HepG2 (cell line): Measurements from ENCODE around the gene HNRNPA1L2. TPM values are rescaled to one million over a fixed set of nuclear protein-coding genes. Genes with fewer than 3 reads are reported as not detected.

ENCODE experiments used
- CC2D1A ChIP-seq: sonication (generic); formaldehyde crosslinking; IDR thresholded peaks from 2 replicates; pipeline ENCODE4 v1.8.1; 2023; ENCODE audit warnings: mild to moderate bottlenecking, missing genetic modification reagents
- HNRNPK ChIP-seq: fragments of 200-400 bp; formaldehyde crosslinking; IDR thresholded peaks from 2 replicates; pipeline ENCODE4 v1.6.1; 2018; ENCODE audit warnings: low read length, low read depth, moderate library complexity, mild to moderate bottlenecking; ENCODE audit not compliant: poor library complexity, severe bottlenecking
- LBX2 ChIP-seq: sonication (generic); formaldehyde crosslinking; IDR thresholded peaks from 2 replicates; pipeline ENCODE4 v1.5.0; 2020; ENCODE audit warnings: missing genetic modification reagents, mild to moderate bottlenecking, borderline replicate concordance
- MIER2 ChIP-seq: IDR thresholded peaks from 2 replicates; pipeline ENCODE4 v1.6.1; 2016; ENCODE audit warnings: missing biosample characterization, missing genetic modification reagents
- SUZ12 ChIP-seq: fragments of 150-350 bp; IDR thresholded peaks from 2 replicates; pipeline ENCODE4 v1.6.1; 2014; ENCODE audit warnings: low read depth, low read length
- TFE3 ChIP-seq: IDR thresholded peaks from 2 replicates; pipeline ENCODE4 v1.6.1; 2016
- TRIM24 ChIP-seq: sonication (generic); formaldehyde crosslinking; IDR thresholded peaks from 2 replicates; pipeline ENCODE4 v1.8.0; 2022; ENCODE audit warnings: mild to moderate bottlenecking, missing genetic modification reagents
- U2AF2 ChIP-seq: fragments of 200-400 bp; formaldehyde crosslinking; IDR thresholded peaks from 2 replicates; pipeline ENCODE4 v1.6.1; 2017; ENCODE audit warnings: low read depth, mild to moderate bottlenecking, low read length
- ZFP1 ChIP-seq: IDR thresholded peaks from 2 replicates; pipeline ENCODE4 v1.6.1; 2016
- ZNF205 ChIP-seq: IDR thresholded peaks from 2 replicates; pipeline ENCODE4 v1.6.1; 2018; ENCODE audit warnings: missing biosample characterization, missing genetic modification reagents
- ZNF296 ChIP-seq: sonication (generic); formaldehyde crosslinking; conservative IDR thresholded peaks from 2 replicates; pipeline ENCODE4 v1.5.0; 2020; ENCODE audit warnings: mild to moderate bottlenecking, missing genetic modification reagents
- ZNF430 ChIP-seq: sonication (generic); formaldehyde crosslinking; IDR thresholded peaks from 2 replicates; pipeline ENCODE4 v1.9.0; 2021; ENCODE audit warnings: mild to moderate bottlenecking, missing genetic modification reagents
- ZNF644 ChIP-seq: IDR thresholded peaks from 2 replicates; pipeline ENCODE4 v1.6.1; 2016; ENCODE audit warnings: low read depth
- ZSCAN20 ChIP-seq: sonication (generic); formaldehyde crosslinking; IDR thresholded peaks from 2 replicates; pipeline ENCODE4 v1.4.0; 2020; ENCODE audit warnings: missing genetic modification reagents, mild to moderate bottlenecking, borderline replicate concordance
- polyA plus RNA-seq, 8 experiments: library from polyadenylated mRNA; depleted of rRNA in 3 of 8; stranded (reverse) in 7 of 8; unstranded in 1 of 8; fragments of >200 nt; fragmentation: Illumina TruSeq in 4 of 8; extraction: Trizol in 4 of 8; gene quantifications; 2 replicates each; pipeline versions ENCODE4 v1.2.1 to v1.2.3, GENCODE V29; 2011 to 2016; ENCODE audit warnings: low read depth in 4 of 8, missing spikeins in 1 of 8, mixed read lengths in 1 of 8; ENCODE audit not compliant: insufficient read depth in 1 of 8
- total RNA-seq, 5 experiments: library from RNA; depleted of rRNA; stranded (reverse); fragments of >200 nt; fragmentation: Illumina TruSeq; extraction: Trizol; gene quantifications; 2 replicates each; pipeline ENCODE4 v1.2.3, GENCODE V29; 2016; ENCODE audit warnings: low read depth in 1 of 5
- TF ChIP-seq, protein P1 (sequence below): sonication (generic); formaldehyde crosslinking; IDR thresholded peaks from 2 replicates; pipeline ENCODE4 v1.5.0; 2020; ENCODE audit warnings: mild to moderate bottlenecking, low read depth, missing genetic modification reagents, borderline replicate concordance
- TF ChIP-seq, protein P2 (sequence below): sonication (generic); formaldehyde crosslinking; IDR thresholded peaks from 2 replicates; pipeline ENCODE4 v1.4.0; 2020; ENCODE audit warnings: mild to moderate bottlenecking, missing genetic modification reagents
- TF ChIP-seq, protein P3 (sequence below): sonication (generic); formaldehyde crosslinking; IDR thresholded peaks from 2 replicates; pipeline ENCODE4 v1.4.0; 2020; ENCODE audit warnings: missing genetic modification reagents
- TF ChIP-seq, protein P4 (sequence below): sonication (generic); formaldehyde crosslinking; IDR thresholded peaks from 2 replicates; pipeline ENCODE4 v1.5.0; 2020; ENCODE audit warnings: missing genetic modification reagents
- TF ChIP-seq, protein P5 (sequence below): sonication (generic); formaldehyde crosslinking; IDR thresholded peaks from 2 replicates; pipeline ENCODE4 v1.9.0; 2022; ENCODE audit warnings: missing genetic modification reagents, mild to moderate bottlenecking, borderline replicate concordance

HNRNPA1L2 gene
- total and polyA plus RNA-seq, 2 of the 13 experiments (the other 11 are each of a cell fraction or from before 2014, with no cell fraction given) = 3.6 to 7.1 TPM

- TF ChIP-seq, protein P1, sequence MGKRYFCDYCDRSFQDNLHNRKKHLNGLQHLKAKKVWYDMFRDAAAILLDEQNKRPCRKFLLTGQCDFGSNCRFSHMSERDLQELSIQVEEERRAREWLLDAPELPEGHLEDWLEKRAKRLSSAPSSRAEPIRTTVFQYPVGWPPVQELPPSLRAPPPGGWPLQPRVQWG = no peak
- TF ChIP-seq TFE3 (CRISPR knock-in tag) = no peak; the same call in none of the 2 replicates
- TF ChIP-seq ZNF205 (CRISPR knock-in tag) = peak; percentile 52; the same call in 1 of the 2 replicates
- TF ChIP-seq ZSCAN20 (CRISPR knock-in tag) = no peak
- TF ChIP-seq, protein P2, sequence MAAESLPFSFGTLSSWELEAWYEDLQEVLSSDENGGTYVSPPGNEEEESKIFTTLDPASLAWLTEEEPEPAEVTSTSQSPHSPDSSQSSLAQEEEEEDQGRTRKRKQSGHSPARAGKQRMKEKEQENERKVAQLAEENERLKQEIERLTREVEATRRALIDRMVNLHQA (CRISPR knock-in tag) = no peak
- no peak; the same call in 1 of the 2 replicates for TF ChIP-seq ZFP1 (CRISPR knock-in tag)
- TF ChIP-seq U2AF2 = no peak
- TF ChIP-seq, protein P3, sequence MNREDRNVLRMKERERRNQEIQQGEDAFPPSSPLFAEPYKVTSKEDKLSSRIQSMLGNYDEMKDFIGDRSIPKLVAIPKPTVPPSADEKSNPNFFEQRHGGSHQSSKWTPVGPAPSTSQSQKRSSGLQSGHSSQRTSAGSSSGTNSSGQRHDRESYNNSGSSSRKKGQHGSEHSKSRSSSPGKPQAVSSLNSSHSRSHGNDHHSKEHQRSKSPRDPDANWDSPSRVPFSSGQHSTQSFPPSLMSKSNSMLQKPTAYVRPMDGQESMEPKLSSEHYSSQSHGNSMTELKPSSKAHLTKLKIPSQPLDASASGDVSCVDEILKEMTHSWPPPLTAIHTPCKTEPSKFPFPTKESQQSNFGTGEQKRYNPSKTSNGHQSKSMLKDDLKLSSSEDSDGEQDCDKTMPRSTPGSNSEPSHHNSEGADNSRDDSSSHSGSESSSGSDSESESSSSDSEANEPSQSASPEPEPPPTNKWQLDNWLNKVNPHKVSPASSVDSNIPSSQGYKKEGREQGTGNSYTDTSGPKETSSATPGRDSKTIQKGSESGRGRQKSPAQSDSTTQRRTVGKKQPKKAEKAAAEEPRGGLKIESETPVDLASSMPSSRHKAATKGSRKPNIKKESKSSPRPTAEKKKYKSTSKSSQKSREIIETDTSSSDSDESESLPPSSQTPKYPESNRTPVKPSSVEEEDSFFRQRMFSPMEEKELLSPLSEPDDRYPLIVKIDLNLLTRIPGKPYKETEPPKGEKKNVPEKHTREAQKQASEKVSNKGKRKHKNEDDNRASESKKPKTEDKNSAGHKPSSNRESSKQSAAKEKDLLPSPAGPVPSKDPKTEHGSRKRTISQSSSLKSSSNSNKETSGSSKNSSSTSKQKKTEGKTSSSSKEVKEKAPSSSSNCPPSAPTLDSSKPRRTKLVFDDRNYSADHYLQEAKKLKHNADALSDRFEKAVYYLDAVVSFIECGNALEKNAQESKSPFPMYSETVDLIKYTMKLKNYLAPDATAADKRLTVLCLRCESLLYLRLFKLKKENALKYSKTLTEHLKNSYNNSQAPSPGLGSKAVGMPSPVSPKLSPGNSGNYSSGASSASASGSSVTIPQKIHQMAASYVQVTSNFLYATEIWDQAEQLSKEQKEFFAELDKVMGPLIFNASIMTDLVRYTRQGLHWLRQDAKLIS (CRISPR knock-in tag) = no peak
- no peak for TF ChIP-seq ZNF644 (CRISPR knock-in tag)
- TF ChIP-seq, protein P4, sequence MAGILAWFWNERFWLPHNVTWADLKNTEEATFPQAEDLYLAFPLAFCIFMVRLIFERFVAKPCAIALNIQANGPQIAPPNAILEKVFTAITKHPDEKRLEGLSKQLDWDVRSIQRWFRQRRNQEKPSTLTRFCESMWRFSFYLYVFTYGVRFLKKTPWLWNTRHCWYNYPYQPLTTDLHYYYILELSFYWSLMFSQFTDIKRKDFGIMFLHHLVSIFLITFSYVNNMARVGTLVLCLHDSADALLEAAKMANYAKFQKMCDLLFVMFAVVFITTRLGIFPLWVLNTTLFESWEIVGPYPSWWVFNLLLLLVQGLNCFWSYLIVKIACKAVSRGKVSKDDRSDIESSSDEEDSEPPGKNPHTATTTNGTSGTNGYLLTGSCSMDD = no peak
- TF ChIP-seq, protein P5, sequence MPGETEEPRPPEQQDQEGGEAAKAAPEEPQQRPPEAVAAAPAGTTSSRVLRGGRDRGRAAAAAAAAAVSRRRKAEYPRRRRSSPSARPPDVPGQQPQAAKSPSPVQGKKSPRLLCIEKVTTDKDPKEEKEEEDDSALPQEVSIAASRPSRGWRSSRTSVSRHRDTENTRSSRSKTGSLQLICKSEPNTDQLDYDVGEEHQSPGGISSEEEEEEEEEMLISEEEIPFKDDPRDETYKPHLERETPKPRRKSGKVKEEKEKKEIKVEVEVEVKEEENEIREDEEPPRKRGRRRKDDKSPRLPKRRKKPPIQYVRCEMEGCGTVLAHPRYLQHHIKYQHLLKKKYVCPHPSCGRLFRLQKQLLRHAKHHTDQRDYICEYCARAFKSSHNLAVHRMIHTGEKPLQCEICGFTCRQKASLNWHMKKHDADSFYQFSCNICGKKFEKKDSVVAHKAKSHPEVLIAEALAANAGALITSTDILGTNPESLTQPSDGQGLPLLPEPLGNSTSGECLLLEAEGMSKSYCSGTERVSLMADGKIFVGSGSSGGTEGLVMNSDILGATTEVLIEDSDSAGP (CRISPR knock-in tag) = peak; percentile 77
- TF ChIP-seq ZNF296 (CRISPR knock-in tag) = no peak
- no peak for TF ChIP-seq LBX2 (CRISPR knock-in tag)
- no peak for TF ChIP-seq SUZ12
- no peak; the same call in 1 of the 2 replicates for TF ChIP-seq MIER2
- no peak for TF ChIP-seq TRIM24 (CRISPR knock-in tag)
- TF ChIP-seq CC2D1A (CRISPR knock-in tag) = no peak
- no peak for TF ChIP-seq HNRNPK
- peak; percentile 82; the same call in 1 of the 2 replicates for TF ChIP-seq ZNF430 (CRISPR knock-in tag)
These were observed 10.2 kb downstream of the HNRNPA1L2 start, which contains the start of gene SUGT1 (continued) for GRCh38 chr13:52652196-52652979.
